K562 (cell line): ENCODE data around the gene LUC7L. TPM values are rescaled to one million over a fixed set of nuclear protein-coding genes. Genes with fewer than 3 reads are reported as not detected.

ENCODE experiments used
- NCOR1 ChIP-seq: fragments of 450-650 bp; IDR thresholded peaks from 2 replicates; pipeline ENCODE4 v1.6.1; 2016; ENCODE audit warnings: mild to moderate bottlenecking, moderate library complexity
- NFYB ChIP-seq: IDR thresholded peaks from 2 replicates; pipeline ENCODE4 v1.6.1; 2011; ENCODE audit warnings: mild to moderate bottlenecking, moderate library complexity; ENCODE audit not compliant: insufficient read length; ENCODE audit errors: extremely low read depth
- POLR2AphosphoS5 ChIP-seq: IDR thresholded peaks from 2 replicates; pipeline ENCODE4 v1.6.1; 2011; ENCODE audit warnings: mild to moderate bottlenecking, low read depth, low read length, moderate library complexity; ENCODE audit not compliant: control insufficient read depth, insufficient read depth
- SAFB2 ChIP-seq: fragments of 200-400 bp; formaldehyde crosslinking; IDR thresholded peaks from 2 replicates; pipeline ENCODE4 v1.6.1; 2018; ENCODE audit warnings: borderline replicate concordance, low read length, low read depth, moderate library complexity; ENCODE audit not compliant: severe bottlenecking
- ZNF133 ChIP-seq: fragments of 250-450 bp; sonication (Bioruptor Pico); IDR thresholded peaks from 2 replicates; pipeline ENCODE4 v1.4.0; 2020; ENCODE audit warnings: mild to moderate bottlenecking
- ZNF24 ChIP-seq: fragments of 450-650 bp; IDR thresholded peaks from 2 replicates; pipeline ENCODE4 v1.6.1; 2016
- ZNF316 ChIP-seq: fragments of 450-650 bp; IDR thresholded peaks from 2 replicates; pipeline ENCODE4 v1.6.1; 2016
- polyA plus RNA-seq, 8 experiments: library from polyadenylated mRNA; depleted of rRNA in 4 of 8; stranded (reverse) in 5 of 8; unstranded in 3 of 8; fragments of >200 nt; fragmentation: Nextera tagmentation in 2 of 8; fragmentation: Illumina TruSeq in 1 of 8; extraction: Ambion mirVana in 2 of 8; extraction: Trizol in 1 of 8; gene quantifications; 2 replicates each; pipeline versions ENCODE4 v1.2.1 to v1.2.3, GENCODE V29; 2011 to 2014; ENCODE audit warnings: inconsistent platforms in 1 of 8, missing spikeins in 1 of 8
- total RNA-seq, 7 experiments: library from RNA; depleted of rRNA in 6 of 7; stranded (reverse); fragments of >200 nt in 6 of 7; fragmentation: Illumina TruSeq in 2 of 7; extraction: Trizol in 2 of 7; gene quantifications; 2 replicates each; pipeline versions ENCODE4 v1.2.1 to v1.2.3, GENCODE V29; 2011 to 2021; ENCODE audit warnings: low replicate concordance in 1 of 7
- TF ChIP-seq, protein P1 (sequence below): fragments of 450-650 bp; IDR thresholded peaks from 2 replicates; pipeline ENCODE4 v1.6.1; 2016; ENCODE audit warnings: mild to moderate bottlenecking
- TF ChIP-seq, protein P2 (sequence below): fragments of 450-650 bp; IDR thresholded peaks from 2 replicates; pipeline ENCODE4 v1.6.1; 2016; ENCODE audit warnings: mild to moderate bottlenecking, moderate library complexity

LUC7L gene
- total and polyA plus RNA-seq, 9 of the 15 experiments (the other 6 are each of a cell fraction or from before 2014, with no cell fraction given): 1.7 to 93.3 (median 59.5) TPM

DNA sequence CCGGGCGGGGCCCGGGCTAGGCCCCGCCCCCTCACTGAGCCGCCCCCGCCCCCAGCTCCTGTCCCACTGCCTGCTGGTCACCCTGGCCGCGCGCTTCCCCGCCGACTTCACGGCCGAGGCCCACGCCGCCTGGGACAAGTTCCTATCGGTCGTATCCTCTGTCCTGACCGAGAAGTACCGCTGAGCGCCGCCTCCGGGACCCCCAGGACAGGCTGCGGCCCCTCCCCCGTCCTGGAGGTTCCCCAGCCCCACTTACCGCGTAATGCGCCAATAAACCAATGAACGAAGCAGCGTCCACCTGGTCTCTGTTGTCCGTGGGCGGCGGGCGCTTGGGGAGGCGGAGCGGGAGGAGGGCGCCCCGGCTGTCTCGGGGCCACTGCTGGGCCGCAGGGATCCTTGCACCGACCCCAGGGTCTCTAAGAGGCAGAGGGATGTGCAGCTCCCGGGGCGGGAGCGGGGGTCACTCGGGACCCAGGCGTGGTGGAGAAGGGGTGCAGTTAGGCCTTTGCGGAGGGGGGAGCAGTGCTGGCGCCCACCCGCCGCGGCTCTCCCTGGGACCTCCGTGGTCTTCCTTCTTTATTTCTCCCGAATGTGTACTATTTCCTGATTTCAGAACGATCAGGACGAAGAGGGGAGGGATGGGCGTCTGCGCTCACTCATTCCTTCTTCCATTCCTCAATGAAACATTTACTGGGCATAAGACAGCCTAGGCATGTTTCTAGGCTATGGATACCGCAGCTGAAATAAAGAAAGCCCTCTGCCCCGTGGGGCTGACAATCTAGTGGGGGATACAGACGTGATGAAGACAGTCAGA lies 74.8 kb downstream of the LUC7L start (continued):
- TF ChIP-seq, protein P1, sequence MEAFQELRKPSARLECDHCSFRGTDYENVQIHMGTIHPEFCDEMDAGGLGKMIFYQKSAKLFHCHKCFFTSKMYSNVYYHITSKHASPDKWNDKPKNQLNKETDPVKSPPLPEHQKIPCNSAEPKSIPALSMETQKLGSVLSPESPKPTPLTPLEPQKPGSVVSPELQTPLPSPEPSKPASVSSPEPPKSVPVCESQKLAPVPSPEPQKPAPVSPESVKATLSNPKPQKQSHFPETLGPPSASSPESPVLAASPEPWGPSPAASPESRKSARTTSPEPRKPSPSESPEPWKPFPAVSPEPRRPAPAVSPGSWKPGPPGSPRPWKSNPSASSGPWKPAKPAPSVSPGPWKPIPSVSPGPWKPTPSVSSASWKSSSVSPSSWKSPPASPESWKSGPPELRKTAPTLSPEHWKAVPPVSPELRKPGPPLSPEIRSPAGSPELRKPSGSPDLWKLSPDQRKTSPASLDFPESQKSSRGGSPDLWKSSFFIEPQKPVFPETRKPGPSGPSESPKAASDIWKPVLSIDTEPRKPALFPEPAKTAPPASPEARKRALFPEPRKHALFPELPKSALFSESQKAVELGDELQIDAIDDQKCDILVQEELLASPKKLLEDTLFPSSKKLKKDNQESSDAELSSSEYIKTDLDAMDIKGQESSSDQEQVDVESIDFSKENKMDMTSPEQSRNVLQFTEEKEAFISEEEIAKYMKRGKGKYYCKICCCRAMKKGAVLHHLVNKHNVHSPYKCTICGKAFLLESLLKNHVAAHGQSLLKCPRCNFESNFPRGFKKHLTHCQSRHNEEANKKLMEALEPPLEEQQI: no peak
- TF ChIP-seq POLR2AphosphoS5: no peak
- no peak for TF ChIP-seq ZNF133 (CRISPR knock-in tag)
- no peak for TF ChIP-seq NCOR1
- no peak for TF ChIP-seq SAFB2
- TF ChIP-seq ZNF316: no peak
- TF ChIP-seq NFYB: no peak
- TF ChIP-seq, protein P2, sequence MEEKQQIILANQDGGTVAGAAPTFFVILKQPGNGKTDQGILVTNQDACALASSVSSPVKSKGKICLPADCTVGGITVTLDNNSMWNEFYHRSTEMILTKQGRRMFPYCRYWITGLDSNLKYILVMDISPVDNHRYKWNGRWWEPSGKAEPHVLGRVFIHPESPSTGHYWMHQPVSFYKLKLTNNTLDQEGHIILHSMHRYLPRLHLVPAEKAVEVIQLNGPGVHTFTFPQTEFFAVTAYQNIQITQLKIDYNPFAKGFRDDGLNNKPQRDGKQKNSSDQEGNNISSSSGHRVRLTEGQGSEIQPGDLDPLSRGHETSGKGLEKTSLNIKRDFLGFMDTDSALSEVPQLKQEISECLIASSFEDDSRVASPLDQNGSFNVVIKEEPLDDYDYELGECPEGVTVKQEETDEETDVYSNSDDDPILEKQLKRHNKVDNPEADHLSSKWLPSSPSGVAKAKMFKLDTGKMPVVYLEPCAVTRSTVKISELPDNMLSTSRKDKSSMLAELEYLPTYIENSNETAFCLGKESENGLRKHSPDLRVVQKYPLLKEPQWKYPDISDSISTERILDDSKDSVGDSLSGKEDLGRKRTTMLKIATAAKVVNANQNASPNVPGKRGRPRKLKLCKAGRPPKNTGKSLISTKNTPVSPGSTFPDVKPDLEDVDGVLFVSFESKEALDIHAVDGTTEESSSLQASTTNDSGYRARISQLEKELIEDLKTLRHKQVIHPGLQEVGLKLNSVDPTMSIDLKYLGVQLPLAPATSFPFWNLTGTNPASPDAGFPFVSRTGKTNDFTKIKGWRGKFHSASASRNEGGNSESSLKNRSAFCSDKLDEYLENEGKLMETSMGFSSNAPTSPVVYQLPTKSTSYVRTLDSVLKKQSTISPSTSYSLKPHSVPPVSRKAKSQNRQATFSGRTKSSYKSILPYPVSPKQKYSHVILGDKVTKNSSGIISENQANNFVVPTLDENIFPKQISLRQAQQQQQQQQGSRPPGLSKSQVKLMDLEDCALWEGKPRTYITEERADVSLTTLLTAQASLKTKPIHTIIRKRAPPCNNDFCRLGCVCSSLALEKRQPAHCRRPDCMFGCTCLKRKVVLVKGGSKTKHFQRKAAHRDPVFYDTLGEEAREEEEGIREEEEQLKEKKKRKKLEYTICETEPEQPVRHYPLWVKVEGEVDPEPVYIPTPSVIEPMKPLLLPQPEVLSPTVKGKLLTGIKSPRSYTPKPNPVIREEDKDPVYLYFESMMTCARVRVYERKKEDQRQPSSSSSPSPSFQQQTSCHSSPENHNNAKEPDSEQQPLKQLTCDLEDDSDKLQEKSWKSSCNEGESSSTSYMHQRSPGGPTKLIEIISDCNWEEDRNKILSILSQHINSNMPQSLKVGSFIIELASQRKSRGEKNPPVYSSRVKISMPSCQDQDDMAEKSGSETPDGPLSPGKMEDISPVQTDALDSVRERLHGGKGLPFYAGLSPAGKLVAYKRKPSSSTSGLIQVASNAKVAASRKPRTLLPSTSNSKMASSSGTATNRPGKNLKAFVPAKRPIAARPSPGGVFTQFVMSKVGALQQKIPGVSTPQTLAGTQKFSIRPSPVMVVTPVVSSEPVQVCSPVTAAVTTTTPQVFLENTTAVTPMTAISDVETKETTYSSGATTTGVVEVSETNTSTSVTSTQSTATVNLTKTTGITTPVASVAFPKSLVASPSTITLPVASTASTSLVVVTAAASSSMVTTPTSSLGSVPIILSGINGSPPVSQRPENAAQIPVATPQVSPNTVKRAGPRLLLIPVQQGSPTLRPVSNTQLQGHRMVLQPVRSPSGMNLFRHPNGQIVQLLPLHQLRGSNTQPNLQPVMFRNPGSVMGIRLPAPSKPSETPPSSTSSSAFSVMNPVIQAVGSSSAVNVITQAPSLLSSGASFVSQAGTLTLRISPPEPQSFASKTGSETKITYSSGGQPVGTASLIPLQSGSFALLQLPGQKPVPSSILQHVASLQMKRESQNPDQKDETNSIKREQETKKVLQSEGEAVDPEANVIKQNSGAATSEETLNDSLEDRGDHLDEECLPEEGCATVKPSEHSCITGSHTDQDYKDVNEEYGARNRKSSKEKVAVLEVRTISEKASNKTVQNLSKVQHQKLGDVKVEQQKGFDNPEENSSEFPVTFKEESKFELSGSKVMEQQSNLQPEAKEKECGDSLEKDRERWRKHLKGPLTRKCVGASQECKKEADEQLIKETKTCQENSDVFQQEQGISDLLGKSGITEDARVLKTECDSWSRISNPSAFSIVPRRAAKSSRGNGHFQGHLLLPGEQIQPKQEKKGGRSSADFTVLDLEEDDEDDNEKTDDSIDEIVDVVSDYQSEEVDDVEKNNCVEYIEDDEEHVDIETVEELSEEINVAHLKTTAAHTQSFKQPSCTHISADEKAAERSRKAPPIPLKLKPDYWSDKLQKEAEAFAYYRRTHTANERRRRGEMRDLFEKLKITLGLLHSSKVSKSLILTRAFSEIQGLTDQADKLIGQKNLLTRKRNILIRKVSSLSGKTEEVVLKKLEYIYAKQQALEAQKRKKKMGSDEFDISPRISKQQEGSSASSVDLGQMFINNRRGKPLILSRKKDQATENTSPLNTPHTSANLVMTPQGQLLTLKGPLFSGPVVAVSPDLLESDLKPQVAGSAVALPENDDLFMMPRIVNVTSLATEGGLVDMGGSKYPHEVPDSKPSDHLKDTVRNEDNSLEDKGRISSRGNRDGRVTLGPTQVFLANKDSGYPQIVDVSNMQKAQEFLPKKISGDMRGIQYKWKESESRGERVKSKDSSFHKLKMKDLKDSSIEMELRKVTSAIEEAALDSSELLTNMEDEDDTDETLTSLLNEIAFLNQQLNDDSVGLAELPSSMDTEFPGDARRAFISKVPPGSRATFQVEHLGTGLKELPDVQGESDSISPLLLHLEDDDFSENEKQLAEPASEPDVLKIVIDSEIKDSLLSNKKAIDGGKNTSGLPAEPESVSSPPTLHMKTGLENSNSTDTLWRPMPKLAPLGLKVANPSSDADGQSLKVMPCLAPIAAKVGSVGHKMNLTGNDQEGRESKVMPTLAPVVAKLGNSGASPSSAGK: peak; percentile 82
- TF ChIP-seq ZNF24: no peak
